Measurements from ENCODE around the gene BTBD7.

- TF ChIP-seq CTCF (IDR thresholded peaks at IDR 0.05) (no peak), POLR2A (IDR thresholded peaks at IDR 0.05) (no peak)
These were observed 30.9 kb downstream of the BTBD7 start for GRCh38 chr14:93301821-93302447.
